Stimulated activated CD4-positive, alpha-beta T cell treated with anti-CD3 and anti-CD28 coated beads, Interleukin-1b, Interleukin-23, amount 100 ng/mL, for 48 hours (primary cell): ENCODE data around the gene SERPINA4.

Source experiments
- DNase-seq: peaks from one replicate; pipeline ENCODE4 v3.0.0-alpha.2; 2020

The SERPINA4 gene

GRCh38 chr14:94617988-94618822, 57.0 kb downstream of the SERPINA4 start:
- no peak for DNase-seq

- DNase-seq, result no peak
Observed at GRCh38 chr14:94619297-94619696, 58.1 kb downstream of the SERPINA4 start.
